Endothelial cell of umbilical vein (primary cell): ENCODE data around the gene POU2AF1. TPM values are rescaled to one million over a fixed set of nuclear protein-coding genes. Genes with fewer than 3 reads are reported as not detected.

Experiments
- BruUV-seq: library from RNA; stranded (reverse); fragments of 400-500 nt; replicated peaks from 2 replicates; lab custom pipeline; 2021; lab: Mats Ljungman, UMichigan
- CTCF ChIA-PET: fragments of 300-600, 350-600 bp; sonication (Branson Sonifier 250); formaldehyde crosslinking; loops from one replicate; lab custom pipeline; 2021; ENCODE audit warnings: antibody characterized with exemption, inconsistent platforms; lab: Charles Lee
- POLR2A ChIA-PET: fragments of 300-600, 350-600 bp; sonication (Branson Sonifier 250); formaldehyde crosslinking; loops from one replicate; lab custom pipeline; 2021; ENCODE audit warnings: antibody characterized with exemption, inconsistent platforms; lab: Charles Lee
- DNase-seq: peaks from one replicate; pipeline ENCODE4 v3.0.0-alpha.2; 2011; ENCODE audit warnings: low read depth, low spot score
- FAIRE-seq: peaks from 2 replicates; lab custom pipeline; 2011; peaks lifted over from hg19 to GRCh38; lab: Jason Lieb, UNC
- H2AFZ ChIP-seq: 2 replicates; pipeline ENCODE4 v1.6.0; 2012; ENCODE audit warnings: low read depth, low read length, control low read depth, inconsistent platforms
- H3K27ac ChIP-seq: 2 replicates; pipeline ENCODE4 v1.5.1; 2011; ENCODE audit warnings: low read depth, mild to moderate bottlenecking, control low read depth, low read length, moderate library complexity; ENCODE audit not compliant: insufficient read depth
- H3K27me3 ChIP-seq, 2 experiments: 2 replicates each; pipeline versions ENCODE4 v1.6.0 to v1.6.1; 2011; ENCODE audit warnings: low read length in 2 of 2, mixed read lengths in 1 of 2; ENCODE audit not compliant: control insufficient read depth in 2 of 2, insufficient read depth in 2 of 2
- H3K36me3 ChIP-seq, 2 experiments: 2 replicates in 1 of 2; 3 replicates in 1 of 2; pipeline ENCODE4 v1.5.1; 2011; ENCODE audit warnings: low read length in 2 of 2, mild to moderate bottlenecking in 1 of 2, moderate library complexity in 1 of 2; ENCODE audit not compliant: control insufficient read depth in 2 of 2, insufficient read depth in 2 of 2; ENCODE audit errors: extremely low read depth in 1 of 2
- H3K4me1 ChIP-seq: 3 replicates; pipeline ENCODE4 v1.5.1; 2011; ENCODE audit warnings: mild to moderate bottlenecking, low read length; ENCODE audit not compliant: control insufficient read depth, insufficient read depth; ENCODE audit errors: extremely low read depth
- H3K4me2 ChIP-seq: 2 replicates; pipeline ENCODE4 v1.6.1; 2011; ENCODE audit warnings: low read length, control low read depth, mixed read lengths; ENCODE audit not compliant: insufficient read depth
- H3K4me3 ChIP-seq, 3 experiments: fragments of 200-600 bp in 1 of 3; sonication (generic), shearing (Covaris generic) in 1 of 3; replicated peaks in 1 of 3; 2 replicates each; pipeline ENCODE4 v1.5.1; 2011 to 2016; ENCODE audit warnings: control low read depth in 3 of 3, low read length in 3 of 3, mild to moderate bottlenecking in 2 of 3, inconsistent platforms in 1 of 3, low read depth in 1 of 3, moderate library complexity in 1 of 3; ENCODE audit not compliant: insufficient read depth in 1 of 3
- H3K79me2 ChIP-seq: 2 replicates; pipeline ENCODE4 v1.6.0; 2012; ENCODE audit warnings: low read length, inconsistent platforms; ENCODE audit not compliant: control insufficient read depth, insufficient read depth
- H3K9ac ChIP-seq: replicated peaks from 2 replicates; pipeline ENCODE3; 2011; ENCODE audit warnings: low read length, control low read depth; ENCODE audit not compliant: insufficient read depth; ENCODE audit errors: extremely low read depth
- H3K9me1 ChIP-seq: replicated peaks from 3 replicates; pipeline ENCODE4 v1.6.0; 2011; ENCODE audit warnings: mild to moderate bottlenecking, low read length; ENCODE audit not compliant: control insufficient read depth, insufficient read depth; ENCODE audit errors: extremely low read depth
- H3K9me3 ChIP-seq: replicated peaks from 2 replicates; pipeline ENCODE4 v1.5.1; 2012; ENCODE audit warnings: low read length, inconsistent platforms; ENCODE audit not compliant: control insufficient read depth, insufficient read depth
- H4K20me1 ChIP-seq: replicated peaks from 2 replicates; pipeline ENCODE3; 2011; ENCODE audit warnings: mild to moderate bottlenecking, low read length; ENCODE audit not compliant: control insufficient read depth, insufficient read depth; ENCODE audit errors: extremely low read depth
- CTCF ChIP-seq, 2 donors: IDR thresholded peaks; 1 replicate in 1 of 2; 2 replicates in 1 of 2; pipeline ENCODE4 v1.5.1; 2011; ENCODE audit warnings: low read length in 2 of 2, mild to moderate bottlenecking in 2 of 2, moderate library complexity in 2 of 2, control low read depth in 1 of 2, inconsistent platforms in 1 of 2, low read depth in 1 of 2; ENCODE audit not compliant: insufficient read depth in 1 of 2; ENCODE audit errors: extremely low read depth in 1 of 2
- EZH2 ChIP-seq: IDR thresholded peaks from 2 replicates; pipeline ENCODE4 v1.6.1; 2012; ENCODE audit warnings: borderline replicate concordance, low read depth, mild to moderate bottlenecking, moderate library complexity, low read length, inconsistent platforms; ENCODE audit not compliant: severe bottlenecking
- FOS ChIP-seq: IDR thresholded peaks from 2 replicates; pipeline ENCODE4 v1.6.1; 2011; ENCODE audit warnings: mild to moderate bottlenecking, low read length, moderate library complexity, borderline replicate concordance; ENCODE audit not compliant: insufficient read depth
- GATA2 ChIP-seq: IDR thresholded peaks from 2 replicates; pipeline ENCODE4 v1.7.0; 2011; ENCODE audit warnings: low read depth, mild to moderate bottlenecking, moderate library complexity, mixed read lengths, low read length; ENCODE audit not compliant: insufficient read length, insufficient read depth
- JUN ChIP-seq: IDR thresholded peaks from 2 replicates; pipeline ENCODE4 v1.6.1; 2011; ENCODE audit warnings: borderline replicate concordance, low read depth; ENCODE audit not compliant: insufficient read length, insufficient read depth
- MAX ChIP-seq: IDR thresholded peaks from 2 replicates; pipeline ENCODE4 v1.6.1; 2011; ENCODE audit not compliant: insufficient read depth, insufficient read length
- MYC ChIP-seq: IDR thresholded peaks from one replicate; pipeline ENCODE4 v1.6.1; 2011; ENCODE audit warnings: mild to moderate bottlenecking, low read depth, low read length
- POLR2A ChIP-seq: IDR thresholded peaks from 2 replicates; pipeline ENCODE4 v1.6.1; 2012; ENCODE audit warnings: low read depth, mild to moderate bottlenecking, control low read depth, low read length
- POLR2AphosphoS5 ChIP-seq: IDR thresholded peaks from 2 replicates; pipeline ENCODE4 v1.6.1; 2012; ENCODE audit warnings: low read depth, mild to moderate bottlenecking, control low read depth, low read length, moderate library complexity; ENCODE audit not compliant: insufficient read depth
- dilution Hi-C: fragments of 300-500 bp; cut with MboI; formaldehyde crosslinking; loops from one replicate; pipeline ENCODE4 v1.15.0; 2019; ENCODE audit warnings: low sequenced_read_pairs; ENCODE audit not compliant: extremely low pct_ligation_motif_present
- intact Hi-C: fragments of 100-400 bp; cut with micrococcal nuclease; formaldehyde crosslinking; loops from one replicate; pipeline ENCODE4 v1.10.0; 2022
- polyA plus RNA-seq, 4 experiments: library from polyadenylated mRNA; depleted of rRNA in 3 of 4; stranded (reverse) in 3 of 4; unstranded in 1 of 4; fragments of >200 nt; gene quantifications; 2 replicates each; pipeline versions ENCODE4 v1.2.1 to v1.2.3, GENCODE V29; 2011 to 2012; ENCODE audit warnings: missing spikeins in 1 of 4
- total RNA-seq: library from RNA; stranded (reverse); gene quantifications from 2 replicates; pipeline ENCODE4 v1.2.3, GENCODE V29; 2021

POU2AF1 gene
- total and polyA plus RNA-seq, 2 donors (not counting 3 experiments of a cell fraction or from before 2014, with no cell fraction given): not detected

GRCh38 chr11:111416231-111416960 is 37.3 kb upstream of the POU2AF1 start:
- BruUV-seq: no TSS peak
- no peak overlapping the region for H3K4me2 ChIP-seq
- ChIA-PET CTCF (interaction anchor here (1.1 to 5.0 kb wide), 2 partner anchors 13 to 133 kb away, joined by 5 to 28 read pairs; no protein-coding TSS in a partner anchor), POLR2A (no interaction called here)
- no peak overlapping the region for H3K4me3 ChIP-seq
- H3K9me3 ChIP-seq: no peaks in the 10 kb centered on the region
- no peak for DNase-seq
- no peak for FAIRE-seq
- no peak overlapping the region for H3K9ac ChIP-seq
- no peaks in the 10 kb centered on the region for H3K27me3 ChIP-seq
- no peaks in the 10 kb centered on the region for H4K20me1 ChIP-seq
- H3K9me1 ChIP-seq: no peaks in the 10 kb centered on the region
- no peak overlapping the region for H2AFZ ChIP-seq
- no peak for TF ChIP-seq POLR2A
- no peak for TF ChIP-seq GATA2
- TF ChIP-seq MAX: no peak
- no peak for TF ChIP-seq POLR2AphosphoS5
- no peak for TF ChIP-seq CTCF (IDR thresholded peaks at IDR 0.05; ENCODE audit: extremely low read depth in 1 of 2, insufficient read depth in 1 of 2, low read depth in 1 of 2, low read length in 2 of 2)
- TF ChIP-seq MYC: no peak
- no peak for TF ChIP-seq FOS
- no peak for TF ChIP-seq JUN
- no peak for TF ChIP-seq EZH2
- H3K36me3 ChIP-seq: no peaks in the 10 kb centered on the region
- no peaks in the 10 kb centered on the region for H3K4me1 ChIP-seq
- no peaks in the 10 kb centered on the region for H3K79me2 ChIP-seq
- intact Hi-C loops (no loop called here), dilution Hi-C loops (no loop called here)
- H3K27ac ChIP-seq: no peak overlapping the region
